ENCODE data around the gene ADCY5.

The ADCY5 gene

DNA sequence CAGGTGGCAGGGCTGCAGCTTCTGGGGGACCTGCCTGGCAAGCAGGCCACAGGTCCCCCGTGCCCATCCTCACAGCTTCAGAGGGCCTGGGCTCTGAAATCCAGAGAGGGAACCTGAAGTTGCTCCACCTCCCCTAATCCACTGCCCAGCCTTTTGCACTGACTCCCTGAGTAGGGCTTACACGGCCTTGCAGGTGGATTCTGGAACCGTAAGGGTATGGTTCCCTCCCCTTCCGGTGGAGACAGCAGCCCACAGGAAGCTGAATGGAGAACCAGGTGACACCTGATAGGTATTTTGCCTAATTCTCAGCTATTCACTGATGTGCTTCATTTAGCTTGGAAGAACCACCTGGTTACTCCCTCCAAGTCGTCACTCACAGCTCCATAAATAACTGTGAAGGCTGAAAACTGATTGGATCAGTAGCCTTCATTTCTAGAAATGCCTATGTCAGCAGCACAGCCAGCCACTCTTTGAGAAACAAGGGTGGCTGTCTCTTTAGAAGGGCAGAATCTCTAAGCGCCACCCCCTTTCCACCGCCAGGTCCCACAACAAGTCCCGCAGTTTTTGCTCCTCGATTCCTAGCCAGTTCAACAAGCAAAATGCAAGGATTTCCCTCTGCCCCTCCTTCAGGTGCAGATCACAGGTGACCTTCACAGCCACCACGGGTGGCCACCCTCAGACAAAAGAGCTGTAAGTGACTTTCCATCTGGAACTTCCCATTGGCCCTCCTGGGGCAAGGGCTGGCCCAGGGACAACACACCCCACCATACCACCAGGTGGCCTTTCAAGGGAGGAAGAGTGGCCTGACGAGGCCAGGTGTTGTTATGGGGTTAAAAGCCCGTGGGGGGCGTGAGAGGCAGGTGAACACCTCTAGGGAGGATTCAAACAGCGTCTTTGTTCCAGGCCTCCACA, 134.3 kb downstream of the ADCY5 start:
- in situ Hi-C loops (cut with MboI; ENCODE audit: low sequenced_read_pairs), result no loop called here

DNA sequence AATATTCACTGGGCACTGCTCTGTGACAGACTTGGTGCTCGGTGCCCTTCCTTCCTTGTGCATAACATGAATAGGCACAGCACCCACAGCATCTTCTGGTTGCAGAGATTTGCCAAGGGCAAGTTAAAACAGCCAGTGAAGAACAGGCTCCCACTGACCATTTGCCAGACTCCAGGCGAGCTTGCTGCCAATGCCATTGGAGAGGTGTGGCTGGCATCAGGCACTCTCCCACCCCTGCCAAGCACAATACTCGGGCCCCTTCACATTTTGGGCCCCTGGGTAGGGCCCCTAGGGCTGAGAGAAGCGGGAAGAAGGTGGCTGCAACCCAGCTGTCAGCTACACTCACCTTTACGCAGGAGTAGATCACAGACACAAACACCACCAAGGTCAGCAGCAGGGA, 135.0 kb downstream of the ADCY5 start:
- in situ Hi-C loops (cut with MboI; ENCODE audit: low sequenced_read_pairs), result no loop called here

DNA sequence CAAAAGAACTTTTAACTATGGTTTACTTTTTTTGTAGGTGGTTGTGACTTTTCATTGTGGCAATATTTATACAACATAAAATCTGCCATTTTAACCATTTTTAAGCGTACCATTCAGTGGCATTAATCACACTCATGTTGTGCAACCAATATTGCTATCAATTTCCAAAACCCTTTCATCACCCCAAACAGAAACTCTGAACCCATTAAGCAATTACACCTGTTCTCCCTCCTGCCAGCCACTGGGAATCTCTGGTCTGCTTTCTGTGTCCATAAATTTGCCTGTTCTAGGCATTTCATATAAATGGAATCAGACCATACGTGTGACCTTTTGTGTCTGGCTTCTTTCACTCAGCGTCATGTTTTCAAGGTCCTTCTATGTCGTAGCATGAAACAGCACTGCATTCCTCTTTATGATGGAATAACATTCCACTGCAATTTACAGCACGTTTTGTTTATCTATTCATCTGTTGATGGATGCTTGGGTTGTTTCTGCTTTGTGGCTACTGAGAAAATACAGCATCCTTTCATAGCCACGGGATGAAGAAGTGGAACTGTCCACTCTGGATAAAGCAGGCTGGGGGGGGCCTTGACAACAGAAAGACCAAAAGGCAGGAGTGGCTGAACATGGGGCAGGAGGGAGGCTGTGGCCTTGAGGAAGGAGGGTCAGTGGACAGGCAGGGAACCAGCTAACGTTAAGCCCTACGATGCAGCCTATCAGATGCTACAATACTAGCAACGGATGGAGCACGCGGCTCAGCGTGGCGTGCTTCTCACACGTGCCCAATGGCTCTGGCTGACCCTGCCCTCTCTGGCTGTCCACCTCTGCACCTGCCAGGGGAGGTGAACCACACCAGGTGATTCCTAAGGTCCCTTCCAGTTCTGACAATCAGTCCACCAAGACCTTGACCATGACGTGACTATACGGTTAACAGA, 136.3 kb downstream of the ADCY5 start:
- in situ Hi-C loops (cut with MboI; ENCODE audit: low sequenced_read_pairs), result no loop called here

DNA sequence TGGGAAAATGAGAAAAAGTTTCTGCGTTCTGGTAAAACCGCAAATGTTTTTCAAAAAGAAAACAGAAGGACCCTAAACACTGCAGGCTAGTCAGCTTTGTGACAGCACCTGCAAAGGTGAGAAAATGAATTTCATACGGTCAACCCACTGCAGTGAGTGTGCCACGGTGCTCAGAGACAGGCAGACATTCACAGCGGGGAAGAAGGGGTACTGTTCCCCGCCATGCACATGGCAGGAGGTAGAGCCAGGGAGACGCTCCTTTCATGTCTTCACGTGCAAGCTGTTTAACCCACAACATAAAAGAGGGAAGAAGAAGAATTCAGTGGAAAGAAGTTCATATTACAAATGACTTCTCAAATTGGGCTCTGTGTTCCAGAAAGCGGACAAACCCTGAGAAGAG, 137.7 kb downstream of the ADCY5 start:
- in situ Hi-C loops (cut with MboI; ENCODE audit: low sequenced_read_pairs), result no loop called here

DNA sequence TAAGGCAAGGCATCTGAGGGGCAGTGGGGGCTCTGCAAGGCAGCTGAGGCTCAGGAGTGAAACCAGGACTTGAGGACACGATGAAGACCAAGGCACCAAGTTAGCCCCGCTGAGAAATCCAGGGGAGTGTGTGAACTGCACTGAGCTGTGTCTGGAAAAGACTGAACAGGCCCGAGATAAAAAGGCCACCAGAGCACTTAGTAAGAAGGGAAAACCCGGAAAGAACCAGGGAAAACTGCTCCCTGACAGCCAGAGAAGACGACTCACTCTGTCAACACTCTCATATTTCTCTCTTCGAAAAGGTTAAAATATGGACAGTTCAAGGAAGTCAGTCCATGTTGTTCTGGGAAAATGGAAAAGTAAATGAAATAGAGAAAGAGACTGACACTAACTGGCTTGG, 138.1 kb downstream of the ADCY5 start:
- in situ Hi-C loops (cut with MboI; ENCODE audit: low sequenced_read_pairs), result no loop called here

DNA sequence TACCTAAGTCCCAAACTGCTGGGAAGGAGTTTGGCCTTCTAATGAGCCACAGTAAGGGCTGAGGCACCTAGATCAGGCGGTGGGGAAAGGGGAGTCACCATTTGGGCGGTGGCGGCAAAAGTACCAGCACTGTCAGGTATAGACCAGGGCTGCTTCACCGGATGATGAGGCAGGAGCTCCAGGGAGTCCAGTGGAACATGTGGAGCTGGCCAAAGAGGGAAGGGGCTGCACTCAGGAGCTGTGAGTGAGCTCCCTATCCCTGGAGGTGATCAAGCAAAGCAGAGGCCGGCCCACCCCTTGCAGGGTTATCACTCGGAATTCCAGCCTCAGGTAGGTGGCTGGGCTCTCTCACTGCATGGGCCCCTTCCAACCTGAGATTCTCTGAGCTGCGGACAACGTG, 138.7 kb downstream of the ADCY5 start:
- in situ Hi-C loops (cut with MboI; ENCODE audit: low sequenced_read_pairs), result no loop called here

DNA sequence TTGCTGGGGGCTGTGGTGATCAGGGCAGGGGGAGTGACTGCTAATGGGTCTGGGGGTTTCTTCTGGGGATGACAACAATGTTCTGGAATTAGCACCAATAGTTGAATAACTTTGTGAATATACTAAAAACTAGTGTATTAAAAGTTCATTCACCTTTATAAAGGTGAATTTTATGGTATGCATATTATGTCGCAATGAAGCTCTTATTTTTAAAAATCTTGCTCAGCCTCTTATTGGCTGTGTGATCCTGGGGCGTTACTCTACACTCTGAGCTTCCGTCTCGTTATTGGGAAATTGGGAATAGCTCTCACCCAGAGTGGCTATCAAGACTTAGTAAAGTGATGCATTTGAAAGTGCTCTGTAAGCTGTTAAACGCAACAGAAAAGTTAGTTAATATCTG, 141.8 kb downstream of the ADCY5 start:
- in situ Hi-C loops (cut with MboI; ENCODE audit: low sequenced_read_pairs), result no loop called here

DNA sequence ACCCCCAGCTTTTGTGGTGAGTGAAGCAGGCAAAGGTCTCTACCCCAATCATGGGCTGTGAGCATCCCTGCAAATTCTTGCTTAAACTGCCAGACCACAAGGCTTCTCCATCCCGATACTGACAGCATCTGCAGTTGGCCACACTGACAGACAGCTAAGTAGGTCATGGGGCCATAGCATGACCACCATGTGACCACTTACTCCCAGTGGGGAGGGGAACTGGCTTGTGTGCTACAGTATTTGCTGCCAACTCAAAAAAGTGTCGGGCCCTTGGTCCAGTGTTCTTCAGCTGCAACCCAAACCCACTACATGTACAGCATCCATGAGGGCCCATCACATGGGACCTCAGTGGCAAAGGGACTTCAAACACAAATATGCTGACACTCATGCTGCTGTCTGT, 143.7 kb downstream of the ADCY5 start:
- in situ Hi-C loops (cut with MboI; ENCODE audit: low sequenced_read_pairs), result no loop called here

DNA sequence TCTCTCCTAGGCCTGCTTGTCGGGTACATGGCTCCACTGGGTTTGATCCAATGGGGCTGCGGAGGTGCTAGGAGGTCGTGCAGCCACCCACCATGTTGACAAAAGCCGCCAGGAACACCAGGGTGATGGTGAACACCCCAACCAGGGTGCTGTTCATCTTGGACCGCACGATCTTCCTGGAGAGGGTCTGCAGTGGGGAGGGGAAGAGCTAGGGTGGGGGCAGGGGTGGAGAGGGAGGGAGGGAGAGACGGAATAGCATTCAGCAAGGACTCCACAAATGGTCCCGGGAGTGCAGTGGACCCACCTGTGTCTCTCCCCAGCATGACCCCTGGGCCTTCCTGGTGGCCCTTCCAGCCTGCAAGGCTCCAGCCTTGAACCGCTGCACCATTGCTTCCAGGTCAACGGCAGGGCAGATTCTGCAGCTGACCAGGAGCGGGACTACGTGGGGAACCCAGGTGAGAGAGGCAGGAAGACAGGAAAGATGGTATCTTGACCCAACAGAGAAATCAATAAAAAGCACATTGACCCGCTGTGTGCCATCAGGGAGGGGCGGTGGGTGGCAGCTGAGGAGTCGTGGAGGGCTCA, 144.8 kb downstream of the ADCY5 start:
- in situ Hi-C loops (cut with MboI; ENCODE audit: low sequenced_read_pairs), result no loop called here

DNA sequence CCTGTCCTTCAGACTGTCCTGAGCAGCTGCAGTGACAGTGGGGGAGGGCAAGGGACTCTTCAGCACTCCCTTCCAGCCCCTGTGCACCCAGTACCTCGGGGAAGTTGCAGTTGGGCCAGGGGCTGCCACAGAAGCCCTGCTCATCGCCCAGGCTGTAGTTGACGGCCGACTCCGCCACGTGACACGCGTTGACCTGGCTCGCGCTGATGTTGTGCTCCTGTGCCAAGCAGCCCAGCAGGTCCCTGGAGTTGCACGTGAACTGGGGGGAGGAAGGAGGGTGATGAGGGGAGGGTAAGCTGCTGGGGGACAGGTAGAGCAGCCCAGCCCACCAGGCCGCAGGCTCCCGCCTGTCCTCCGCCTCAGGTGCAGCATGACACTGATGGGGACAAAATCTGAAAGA, 145.9 kb downstream of the ADCY5 start:
- in situ Hi-C loops (cut with MboI; ENCODE audit: low sequenced_read_pairs), result no loop called here

DNA sequence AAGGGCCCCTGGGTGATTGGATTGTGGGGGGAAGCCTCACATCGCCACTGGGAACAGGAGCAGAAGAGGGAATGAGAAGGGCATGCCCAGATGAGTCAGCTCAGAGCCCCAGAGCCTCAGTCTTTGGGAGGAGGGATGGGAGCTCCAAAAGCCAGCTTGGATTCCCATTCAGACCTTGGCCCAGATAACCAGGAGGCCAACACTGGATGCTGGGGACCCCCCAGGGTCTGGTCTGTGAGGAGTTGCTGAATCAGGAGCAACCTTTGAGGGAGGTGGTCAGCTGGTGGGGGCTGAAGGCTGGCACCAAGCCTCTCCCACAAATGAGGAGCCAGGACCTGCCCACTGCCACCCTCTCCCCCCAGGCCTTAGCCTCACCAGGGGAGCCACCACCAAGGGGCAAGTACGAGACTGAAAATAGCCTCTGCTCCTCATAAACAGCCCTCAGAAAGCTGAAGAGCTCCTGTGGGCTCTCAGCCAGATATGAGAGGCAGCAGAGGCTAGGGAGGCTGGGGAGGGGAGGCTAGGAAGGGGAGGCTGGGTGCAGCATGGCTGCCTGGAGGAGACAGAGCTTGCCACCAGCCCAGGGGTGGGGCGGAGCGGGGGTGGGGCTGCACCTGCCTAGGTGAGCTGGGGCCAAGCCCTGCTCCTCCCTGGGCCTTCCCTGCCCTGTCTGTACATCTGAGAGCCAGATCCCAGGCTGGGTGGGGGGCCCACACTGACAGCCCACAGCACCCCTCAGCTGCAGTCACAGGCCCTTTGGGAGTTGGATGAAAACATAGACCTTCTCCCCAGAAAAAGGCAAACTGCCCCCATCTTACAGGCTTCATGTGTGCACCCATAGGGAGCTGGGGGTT, 147.3 kb downstream of the ADCY5 start:
- in situ Hi-C loops (cut with MboI; ENCODE audit: low sequenced_read_pairs), result no loop called here

DNA sequence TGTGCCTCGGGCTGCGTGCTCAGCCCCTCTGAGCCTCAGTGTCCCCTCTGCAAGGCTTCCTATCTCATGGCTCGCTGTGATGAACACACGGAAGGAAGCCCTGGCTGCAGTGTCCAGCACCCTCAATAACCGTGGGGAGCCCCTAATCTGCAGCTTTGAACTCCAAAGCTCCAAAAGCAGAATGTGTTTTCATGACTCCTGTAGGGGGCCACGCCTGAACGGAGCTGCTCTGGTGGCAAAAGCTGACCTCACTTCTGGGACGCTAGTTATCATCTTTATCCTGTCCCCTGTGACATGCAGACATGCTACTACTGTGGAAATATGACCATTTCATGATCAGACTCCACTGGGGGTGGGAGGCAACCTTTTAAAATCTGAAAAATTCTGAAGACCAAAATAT, 148.3 kb downstream of the ADCY5 start:
- in situ Hi-C loops (cut with MboI; ENCODE audit: low sequenced_read_pairs), result no loop called here

DNA sequence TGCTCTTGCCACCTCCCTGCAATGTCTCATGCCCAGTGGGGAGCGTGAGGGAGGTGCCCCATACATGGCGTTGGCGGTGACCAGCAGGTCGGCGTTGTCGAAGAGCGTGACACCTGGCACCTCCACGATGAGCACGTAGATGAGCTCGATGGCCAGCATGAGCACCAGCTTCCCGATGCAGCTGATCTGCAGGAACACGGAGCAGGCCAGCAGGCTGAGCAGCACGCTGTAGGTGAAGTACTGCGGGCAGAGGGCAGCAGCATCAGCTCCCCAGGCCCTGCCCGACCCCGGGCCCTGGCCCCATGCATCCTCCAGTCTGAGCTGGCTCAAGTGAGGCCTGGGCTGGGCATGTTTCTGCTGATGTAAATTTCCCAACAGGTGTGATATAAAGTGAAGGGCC, 148.8 kb downstream of the ADCY5 start:
- in situ Hi-C loops (cut with MboI; ENCODE audit: low sequenced_read_pairs), result no loop called here

DNA sequence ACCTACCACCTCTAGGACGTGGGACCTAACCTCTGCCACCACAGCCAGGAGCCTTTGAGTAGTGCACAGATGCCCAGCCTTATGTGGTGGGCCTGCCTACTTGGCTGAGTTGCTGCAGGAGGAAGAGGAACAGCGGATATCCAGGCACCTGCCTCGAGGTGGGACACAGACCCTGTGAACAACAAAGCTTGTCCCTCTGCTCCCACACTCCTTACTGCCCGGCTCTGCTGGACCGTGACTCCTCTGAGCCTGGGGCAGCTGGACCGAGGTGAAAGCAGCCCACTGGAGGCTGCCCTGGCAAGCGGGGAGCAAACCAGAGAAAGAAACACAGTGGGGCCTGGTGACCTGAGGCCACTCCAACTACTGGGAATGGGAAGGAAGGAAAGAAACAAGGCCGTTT, 149.3 kb downstream of the ADCY5 start:
- in situ Hi-C loops (cut with MboI; ENCODE audit: low sequenced_read_pairs), result no loop called here

DNA sequence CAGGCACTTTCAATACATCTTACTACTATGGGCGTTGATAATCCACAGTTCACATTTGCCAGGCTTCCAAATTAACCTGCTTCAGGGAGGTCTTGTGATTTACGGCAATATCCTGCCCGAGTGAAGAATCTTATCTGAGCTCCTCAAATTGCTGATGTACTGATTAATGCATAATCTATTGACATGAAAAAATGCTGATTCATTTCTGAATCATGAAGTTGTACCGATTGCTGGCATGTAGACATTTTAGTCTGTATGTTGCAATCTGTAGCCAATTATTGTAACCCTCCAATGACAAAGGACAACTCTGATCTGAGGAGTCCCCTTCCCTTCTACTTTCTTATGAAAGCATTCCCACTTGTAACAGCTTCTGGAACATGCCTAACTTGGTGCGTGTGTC, 150.0 kb downstream of the ADCY5 start:
- in situ Hi-C loops (cut with MboI; ENCODE audit: low sequenced_read_pairs), result no loop called here

DNA sequence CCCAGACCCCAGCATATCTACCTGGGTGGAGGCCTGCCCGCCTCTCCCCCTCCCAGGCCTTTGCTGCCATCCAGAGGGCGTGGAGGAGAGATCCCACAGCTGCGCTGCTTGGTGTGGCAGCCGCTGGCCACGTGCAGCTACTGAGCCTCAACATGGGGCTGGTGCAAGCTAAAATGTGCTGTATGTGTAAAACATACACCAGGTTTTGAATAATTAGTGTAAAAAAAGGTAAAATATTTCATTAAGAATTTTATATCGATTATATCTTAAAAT, 151.3 kb downstream of the ADCY5 start:
- in situ Hi-C loops (cut with MboI; ENCODE audit: low sequenced_read_pairs), result no loop called here

DNA sequence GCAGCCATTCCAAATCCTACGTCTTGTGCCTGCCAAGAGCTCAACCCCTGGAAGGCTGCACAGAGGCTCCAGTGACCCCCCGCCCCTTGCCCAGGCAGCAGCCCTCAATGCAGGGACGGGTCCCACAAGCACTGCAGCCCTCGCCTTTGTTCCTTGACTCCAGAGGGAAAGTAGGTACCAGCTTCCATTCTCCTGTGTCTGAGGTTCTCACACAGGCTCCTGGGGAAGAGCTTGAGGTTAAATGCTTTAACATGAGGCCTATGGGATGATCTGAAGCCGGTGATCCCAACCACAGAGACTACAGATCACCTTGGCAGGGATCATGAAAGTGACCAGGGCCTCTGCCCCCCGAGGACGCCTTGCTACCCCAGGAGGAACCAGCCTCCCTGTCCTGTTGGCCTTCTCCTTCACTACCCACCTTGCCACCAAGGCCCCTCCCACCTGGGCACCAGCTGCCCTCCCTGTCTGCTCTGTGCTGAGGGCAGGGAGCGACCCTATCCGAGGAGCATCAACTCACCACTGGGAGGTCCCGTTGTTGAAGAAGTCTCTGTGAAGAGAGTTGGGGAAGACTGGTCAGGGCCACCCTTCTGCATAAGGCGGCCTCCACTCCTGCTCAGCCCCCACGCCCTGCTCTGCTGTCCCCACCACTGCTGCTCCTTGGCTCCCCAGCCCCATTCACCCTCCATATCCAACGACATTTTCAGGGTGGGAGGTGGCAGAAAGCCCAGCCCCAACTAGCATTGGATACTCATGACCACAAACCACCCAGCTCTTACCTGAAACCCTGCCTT, 151.9 kb downstream of the ADCY5 start:
- in situ Hi-C loops (cut with MboI; ENCODE audit: low sequenced_read_pairs), result no loop called here

DNA sequence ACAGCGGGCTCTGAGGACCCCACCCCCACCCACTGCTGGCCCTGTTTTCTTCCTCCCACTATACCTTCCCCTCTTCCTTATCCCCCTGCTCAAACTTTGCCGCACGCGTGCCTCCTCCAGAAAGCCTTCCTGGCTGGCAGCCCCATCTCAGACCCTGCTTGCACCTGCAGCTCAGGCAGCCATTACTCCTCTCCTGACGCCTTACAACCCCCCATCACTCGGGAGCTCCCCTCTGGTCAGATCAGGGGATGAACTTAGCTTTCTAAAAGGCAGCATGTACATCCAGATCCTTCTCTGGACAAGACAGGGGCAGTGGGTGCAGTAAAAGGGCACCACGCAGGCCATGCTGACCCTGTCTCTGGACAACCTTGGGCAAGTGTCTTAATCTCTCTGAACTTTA, 152.6 kb downstream of the ADCY5 start:
- in situ Hi-C loops (cut with MboI; ENCODE audit: low sequenced_read_pairs), result no loop called here

DNA sequence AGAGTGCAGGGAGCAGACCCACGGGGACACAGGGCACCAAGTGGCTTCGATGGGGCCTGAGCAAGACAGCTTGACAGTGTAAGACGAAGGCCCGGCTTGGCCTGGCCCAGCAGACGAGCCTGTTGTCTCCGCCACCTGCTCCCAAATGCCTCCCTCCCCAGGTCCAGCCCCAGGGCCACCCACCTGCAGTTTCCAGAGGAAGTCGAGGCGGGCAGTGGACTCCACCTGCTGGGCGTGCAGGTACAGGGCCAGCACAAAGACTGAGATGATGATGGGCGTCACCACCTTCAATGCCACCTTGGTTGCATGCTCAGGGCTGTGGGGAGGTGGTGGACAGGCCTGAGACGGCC, 153.0 kb downstream of the ADCY5 start:
- in situ Hi-C loops (cut with MboI; ENCODE audit: low sequenced_read_pairs), result no loop called here

DNA sequence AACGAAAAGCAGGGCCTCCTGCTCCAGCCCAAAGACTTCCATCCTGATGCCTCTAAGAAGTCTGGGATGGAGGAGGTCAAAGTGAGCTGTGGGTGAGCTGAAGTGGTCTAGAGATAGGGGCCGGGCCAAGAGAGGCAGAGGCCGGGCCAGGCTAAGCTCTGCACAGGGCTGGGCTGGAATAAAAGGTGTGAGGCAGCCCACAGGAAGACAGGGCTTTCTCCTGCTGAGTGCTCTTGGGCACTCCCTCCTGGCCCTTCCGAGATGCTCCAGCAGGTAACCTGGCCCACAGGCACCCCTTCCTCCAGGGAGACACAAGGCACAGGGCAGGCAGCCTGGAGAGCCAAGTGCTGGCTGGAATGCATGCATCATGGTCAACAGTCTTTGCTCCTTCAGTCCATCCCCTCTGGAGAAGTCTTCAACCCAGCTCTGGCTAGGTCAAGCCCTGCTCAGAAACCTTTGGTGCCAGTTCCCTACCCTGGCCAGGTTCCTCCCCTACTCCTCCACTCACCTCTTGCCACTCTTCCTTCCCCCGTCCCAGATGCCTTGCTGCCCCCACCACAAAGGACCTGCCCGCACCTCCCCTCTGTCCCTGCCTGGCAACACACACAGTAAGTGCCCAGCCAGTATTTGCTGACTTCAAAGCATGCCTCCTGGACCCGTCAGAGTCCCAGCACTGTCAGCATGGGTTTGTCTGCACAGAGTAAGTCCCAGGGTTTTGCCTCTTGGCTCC, 153.6 kb downstream of the ADCY5 start:
- in situ Hi-C loops (cut with MboI; ENCODE audit: low sequenced_read_pairs), result no loop called here
